Esophagus muscularis mucosa (tissue), 4 donors: Measurements from ENCODE around the gene CCDC183. TPM values are rescaled to one million over a fixed set of nuclear protein-coding genes. Genes with fewer than 3 reads are reported as not detected.

Source experiments
- DNase-seq: peaks from one replicate; pipeline ENCODE4 v3.0.0-alpha.2; 2017; ENCODE audit errors: extremely low spot score
- H3K27ac ChIP-seq, 4 donors: fragments of 200-600 bp; sonication (generic); replicated peaks in 1 of 4; 1 replicate in 3 of 4; 2 replicates in 1 of 4; pipeline ENCODE4 v1.5.1; 2016 to 2019; ENCODE audit warnings: mild to moderate bottlenecking in 1 of 4
- H3K27me3 ChIP-seq, 4 donors: fragments of 200-600 bp; sonication (generic); one replicate each; pipeline versions ENCODE4 v1.5.1 to v1.6.0; 2016 to 2019
- H3K36me3 ChIP-seq, 4 donors: fragments of 200-600 bp; sonication (generic); one replicate each; pipeline ENCODE4 v1.5.1; 2016 to 2019
- H3K4me1 ChIP-seq, 4 donors: fragments of 200-600 bp; sonication (generic); one replicate each; pipeline ENCODE4 v1.5.1; 2016 to 2019
- H3K4me3 ChIP-seq, 4 donors: fragments of 200-600 bp; sonication (generic); 1 replicate in 2 of 4; 2 replicates in 2 of 4; pipeline ENCODE4 v1.5.1; 2016 to 2019; ENCODE audit warnings: mild to moderate bottlenecking in 4 of 4, moderate library complexity in 1 of 4
- H3K9me3 ChIP-seq, 4 donors: fragments of 200-600 bp; sonication (generic); 1 replicate in 3 of 4; 2 replicates in 1 of 4; pipeline ENCODE4 v1.5.1; 2016 to 2019
- CTCF ChIP-seq, 3 experiments: fragments of 200-600 bp in 2 of 3; fragments of 450-650 bp in 1 of 3; sonication (generic) in 2 of 3; IDR thresholded peaks; one replicate each; pipeline ENCODE4 v1.5.1; 2017 to 2019; ENCODE audit warnings: antibody characterized with exemption in 3 of 3, mild to moderate bottlenecking in 2 of 3, moderate library complexity in 1 of 3
- EP300 ChIP-seq: sonication (generic); formaldehyde crosslinking; IDR thresholded peaks from one replicate; pipeline ENCODE4 v1.6.1; 2017; ENCODE audit warnings: antibody characterized with exemption
- POLR2A ChIP-seq: fragments of 450-650 bp; IDR thresholded peaks from one replicate; pipeline ENCODE4 v1.6.1; 2017; ENCODE audit warnings: antibody characterized with exemption, moderate library complexity, mild to moderate bottlenecking, low read depth
- POLR2AphosphoS5 ChIP-seq, 2 donors: sonication (generic); formaldehyde crosslinking; IDR thresholded peaks; one replicate each; pipeline ENCODE4 v1.6.1; 2017; ENCODE audit warnings: antibody characterized with exemption in 2 of 2
- WGBS: methylation state at CpG from one replicate; pipeline ENCODE4 v1.1.5; 2018; 5-methylcytosine and 5-hydroxymethylcytosine counted together
- intact Hi-C: fragments of 100-400 bp; cut with DNase I; formaldehyde crosslinking; loops from one replicate; pipeline ENCODE4 v1.15.1; 2023
- total RNA-seq, 4 donors: library from RNA; depleted of rRNA; stranded (reverse); fragments of >200 nt; gene quantifications; one replicate each; pipeline versions ENCODE4 v1.1.0 to v1.2.1, GENCODE V29; 2016

The CCDC183 gene
- total RNA-seq, 4 donors from 2014 or later = 0.33 to 2.5 (median 1.4) TPM

DNA sequence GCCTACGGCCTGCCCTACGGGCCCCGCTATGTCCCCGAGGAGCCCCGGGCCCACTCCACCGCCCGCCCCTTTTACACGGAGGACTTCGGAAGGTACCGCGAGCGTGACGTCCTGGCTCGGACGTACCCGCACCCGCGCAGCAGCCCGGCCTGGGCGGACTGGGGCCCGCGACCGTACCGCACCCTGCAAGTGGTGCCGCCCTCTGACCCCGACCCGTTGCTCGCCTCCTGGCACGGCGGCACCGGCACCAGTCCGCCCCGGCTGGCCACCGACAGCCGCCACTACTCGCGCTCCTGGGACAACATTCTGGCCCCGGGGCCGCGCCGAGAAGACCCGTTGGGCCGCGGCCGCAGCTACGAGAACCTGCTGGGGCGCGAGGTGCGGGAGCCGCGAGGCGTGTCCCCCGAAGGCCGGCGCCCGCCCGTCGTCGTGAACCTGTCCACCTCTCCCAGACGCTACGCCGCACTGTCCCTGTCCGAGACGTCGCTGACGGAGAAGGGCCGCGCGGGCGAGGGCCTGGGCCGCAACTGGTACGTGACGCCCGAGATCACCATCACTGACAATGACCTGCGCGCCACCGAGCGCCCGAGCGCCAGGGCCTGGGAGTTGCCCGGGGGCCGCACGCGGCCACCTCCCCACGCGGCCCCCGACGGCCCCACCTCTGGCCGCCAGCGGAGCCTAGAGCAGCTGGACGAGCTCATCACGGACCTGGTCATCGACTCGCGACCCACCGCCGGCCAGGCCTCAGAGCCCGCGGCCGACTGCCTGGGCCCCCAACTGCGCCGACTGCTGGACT, 49.5 kb downstream of the CCDC183 start:
- no peak overlapping the region for H3K27ac ChIP-seq
- no peaks in the 10 kb centered on the region for H3K9me3 ChIP-seq
- DNase-seq = no peak
- TF ChIP-seq EP300 (no peak), CTCF (IDR thresholded peaks at IDR 0.05) (no peak), POLR2A (no peak), POLR2AphosphoS5 (IDR thresholded peaks at IDR 0.05) (no peak)
- H3K27me3 ChIP-seq = peaks cover 4 to 55% (median 36%) of the 10 kb centered on the region in 4 donors
- intact Hi-C loops = loop anchor here (5.0 kb wide), 1 partner anchor 43 kb away; no protein-coding TSS in a partner anchor
- H3K4me1 ChIP-seq = peaks cover 61 to 90% (median 87%) of the 10 kb centered on the region in 4 donors
- H3K4me3 ChIP-seq = peak overlapping the region in 1 of 4 donors; percentile 78
- peaks cover 0 to 9% (median 8%) of the 10 kb centered on the region in 4 donors for H3K36me3 ChIP-seq
- 29% methylated on average over 26 of the region's 102 CpGs for WGBS

DNA sequence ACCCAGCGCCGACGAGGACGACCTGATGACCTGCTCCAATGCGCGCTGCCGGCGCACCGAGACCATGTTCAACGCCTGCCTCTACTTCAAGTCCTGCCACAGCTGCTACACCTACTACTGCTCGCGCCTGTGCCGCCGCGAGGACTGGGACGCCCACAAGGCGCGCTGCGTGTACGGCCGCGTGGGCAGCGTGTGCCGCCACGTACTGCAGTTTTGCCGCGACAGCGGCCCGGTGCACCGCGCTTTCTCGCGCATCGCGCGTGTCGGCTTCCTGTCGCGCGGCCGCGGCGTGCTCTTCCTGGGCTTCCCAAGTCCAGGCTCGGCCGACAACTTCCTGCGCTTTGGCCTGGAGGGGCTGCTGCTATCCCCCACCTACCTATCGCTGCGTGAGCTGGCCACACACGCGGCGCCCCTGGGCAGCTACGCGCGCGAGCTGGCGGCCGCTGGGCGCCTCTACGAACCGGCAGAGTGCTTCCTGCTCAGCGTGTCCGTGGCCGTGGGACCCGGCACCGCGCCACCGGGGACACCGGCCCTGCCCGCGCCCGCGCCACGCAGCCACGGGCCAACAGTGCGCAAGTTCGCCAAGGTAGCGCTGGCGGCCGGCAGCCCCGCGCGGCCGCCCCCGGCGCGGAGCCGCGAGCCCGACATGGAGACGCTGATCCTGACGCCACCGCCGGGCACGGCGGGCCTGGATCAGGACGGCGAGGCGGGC, 50.4 kb downstream of the CCDC183 start:
- H3K27ac ChIP-seq = no peak overlapping the region
- peaks cover 4 to 55% (median 36%) of the 10 kb centered on the region in 4 donors for H3K27me3 ChIP-seq
- H3K9me3 ChIP-seq = no peaks in the 10 kb centered on the region
- TF ChIP-seq POLR2A (no peak), CTCF (IDR thresholded peaks at IDR 0.05) (no peak), EP300 (no peak), POLR2AphosphoS5 (IDR thresholded peaks at IDR 0.05) (no peak)
- WGBS = no CpG with 5 or more reads among the region's 98 CpGs
- peaks cover 0 to 15% (median 11%) of the 10 kb centered on the region in 4 donors for H3K36me3 ChIP-seq
- H3K4me1 ChIP-seq = peaks cover 65 to 90% (median 84%) of the 10 kb centered on the region in 4 donors
- DNase-seq = no peak
- intact Hi-C loops = loop anchor here (5.0 kb wide), 1 partner anchor 44 kb away; no protein-coding TSS in a partner anchor
- H3K4me3 ChIP-seq = peak overlapping the region; percentile 57 to 78 (median 74)

GRCh38 chr9:136847088-136847825, 51.1 kb downstream of the CCDC183 start:
- peak overlapping the region; percentile 88 to 95 (median 90) for H3K27ac ChIP-seq
- TF ChIP-seq EP300 (no peak), POLR2A (no peak), CTCF (IDR thresholded peaks at IDR 0.05) (no peak), POLR2AphosphoS5 (IDR thresholded peaks at IDR 0.05) (no peak)
- intact Hi-C loops = loop anchor here (5.0 kb wide), 1 partner anchor 45 kb away; no protein-coding TSS in a partner anchor
- WGBS = 9% methylated on average over 22 of the region's 75 CpGs
- H3K27me3 ChIP-seq = peaks cover 4 to 55% (median 36%) of the 10 kb centered on the region in 4 donors
- peak overlapping the region; percentile 57 to 78 (median 74) for H3K4me3 ChIP-seq
- peaks cover 63 to 86% (median 76%) of the 10 kb centered on the region in 4 donors for H3K4me1 ChIP-seq
- peaks cover 0 to 18% (median 11%) of the 10 kb centered on the region in 4 donors for H3K36me3 ChIP-seq
- no peaks in the 10 kb centered on the region for H3K9me3 ChIP-seq
- no peak for DNase-seq

- TF ChIP-seq EP300 = no peak
- peak; percentile 64 for TF ChIP-seq POLR2A
- peak; percentile 73 to 88 for TF ChIP-seq POLR2AphosphoS5 (IDR thresholded peaks at IDR 0.05)
- no peak for TF ChIP-seq CTCF (IDR thresholded peaks at IDR 0.05)
Measured at GRCh38 chr9:136847826-136848392, 51.8 kb downstream of the CCDC183 start.

More at GRCh38 chr9:136847826-136848392, 51.8 kb downstream of the CCDC183 start:
- Histone ChIP-seq H3K27ac (peak overlapping the region; percentile 88 to 95 (median 90)), H3K4me1 (peaks cover 57 to 80% (median 70%) of the 10 kb centered on the region in 4 donors), H3K36me3 (peaks cover 0 to 18% (median 11%) of the 10 kb centered on the region in 4 donors), H3K27me3 (peaks cover 4 to 51% (median 36%) of the 10 kb centered on the region in 4 donors), H3K9me3 (no peaks in the 10 kb centered on the region), H3K4me3 (peak overlapping the region; percentile 57 to 78 (median 74))
- 2% methylated on average over 18 of the region's 48 CpGs for WGBS
- intact Hi-C loops = loop anchor here (5.0 kb wide), 1 partner anchor 46 kb away; no protein-coding TSS in a partner anchor
- peak; percentile 95 for DNase-seq
